Measurements from ENCODE around the gene ERICH2.
"Not testable (repeated sequence)": the region's sequence is repeated elsewhere in the genome, so short reads cannot be mapped to it uniquely, and the experiment has no call there.

Gene ERICH2

DNA sequence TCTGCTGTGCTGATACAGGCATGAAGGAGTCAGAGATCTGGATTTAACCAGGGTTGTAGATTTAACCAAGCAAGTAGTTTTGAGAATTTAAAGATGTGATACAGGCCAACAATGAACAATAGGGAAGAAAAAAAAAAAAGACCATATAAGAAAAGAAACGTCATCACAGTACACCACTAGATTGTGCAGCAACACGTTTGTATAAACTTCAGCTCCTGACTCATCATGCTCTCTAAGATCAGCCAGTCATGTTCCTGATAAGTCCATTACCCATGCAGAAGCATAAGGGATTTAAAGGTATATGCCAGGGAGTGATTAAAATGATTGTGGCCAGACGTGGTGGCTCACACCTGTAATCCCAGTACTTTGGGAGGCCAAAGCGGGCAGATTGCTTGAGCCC, 22.3 kb upstream of the ERICH2 start:
- no peaks in the 10 kb centered on the region for H3K9me3 ChIP-seq (ENCODE audit: severe bottlenecking)
- no peaks in the 10 kb centered on the region for H3K27me3 ChIP-seq (ENCODE audit: insufficient read depth, low read depth, severe bottlenecking)
- H3K27ac ChIP-seq, result no peak overlapping the region
- no peak overlapping the region for H3K4me3 ChIP-seq (ENCODE audit: low read depth, low read length)
- TF ChIP-seq, protein P1, sequence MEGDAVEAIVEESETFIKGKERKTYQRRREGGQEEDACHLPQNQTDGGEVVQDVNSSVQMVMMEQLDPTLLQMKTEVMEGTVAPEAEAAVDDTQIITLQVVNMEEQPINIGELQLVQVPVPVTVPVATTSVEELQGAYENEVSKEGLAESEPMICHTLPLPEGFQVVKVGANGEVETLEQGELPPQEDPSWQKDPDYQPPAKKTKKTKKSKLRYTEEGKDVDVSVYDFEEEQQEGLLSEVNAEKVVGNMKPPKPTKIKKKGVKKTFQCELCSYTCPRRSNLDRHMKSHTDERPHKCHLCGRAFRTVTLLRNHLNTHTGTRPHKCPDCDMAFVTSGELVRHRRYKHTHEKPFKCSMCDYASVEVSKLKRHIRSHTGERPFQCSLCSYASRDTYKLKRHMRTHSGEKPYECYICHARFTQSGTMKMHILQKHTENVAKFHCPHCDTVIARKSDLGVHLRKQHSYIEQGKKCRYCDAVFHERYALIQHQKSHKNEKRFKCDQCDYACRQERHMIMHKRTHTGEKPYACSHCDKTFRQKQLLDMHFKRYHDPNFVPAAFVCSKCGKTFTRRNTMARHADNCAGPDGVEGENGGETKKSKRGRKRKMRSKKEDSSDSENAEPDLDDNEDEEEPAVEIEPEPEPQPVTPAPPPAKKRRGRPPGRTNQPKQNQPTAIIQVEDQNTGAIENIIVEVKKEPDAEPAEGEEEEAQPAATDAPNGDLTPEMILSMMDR (IDR thresholded peaks at IDR 0.05; ENCODE audit: low read depth, low read length), result no peak
- DNase-seq, result no peak
- H3K36me3 ChIP-seq, result no peaks in the 10 kb centered on the region

DNA sequence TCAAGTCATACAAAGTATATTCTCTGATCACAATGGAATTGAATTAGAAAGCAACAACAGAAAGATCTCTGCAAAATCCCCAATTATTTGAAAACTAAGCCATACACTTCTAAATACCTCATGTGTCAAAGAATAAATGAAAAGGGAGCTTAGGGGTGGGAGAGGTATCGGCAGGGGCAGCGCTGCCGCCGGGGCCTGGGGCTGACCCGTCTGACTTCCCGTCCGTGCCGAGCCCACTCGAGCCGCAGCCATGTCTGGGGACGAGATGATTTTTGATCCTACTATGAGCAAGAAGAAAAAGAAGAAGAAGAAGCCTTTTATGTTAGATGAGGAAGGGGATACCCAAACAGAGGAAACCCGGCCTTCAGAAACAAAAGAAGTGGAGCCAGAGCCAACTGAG, 18.6 kb upstream of the ERICH2 start:
- not testable (repeated sequence) for H3K9me3 ChIP-seq (ENCODE audit: severe bottlenecking); H3K36me3 ChIP-seq

DNA sequence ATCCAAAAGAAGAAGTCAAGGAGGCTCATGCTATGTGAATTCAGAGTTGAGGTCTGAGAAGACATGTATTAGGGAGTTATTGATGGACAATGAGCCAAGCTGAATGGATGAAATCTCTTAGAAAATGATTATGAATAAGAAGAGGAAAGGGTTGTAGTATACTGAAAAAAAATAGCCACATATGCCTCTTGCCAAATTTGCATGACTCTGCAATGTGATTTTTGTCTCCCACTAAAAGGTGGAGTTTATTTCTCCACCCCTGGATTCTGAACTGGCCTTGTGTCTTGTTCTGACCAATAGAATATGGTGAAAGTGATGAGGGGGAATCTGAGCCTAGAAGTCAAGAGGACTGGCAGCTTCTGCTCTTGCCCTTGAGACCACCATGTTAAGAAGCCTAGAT, 8.6 kb upstream of the ERICH2 start:
- DNase-seq, result no peak
- Histone ChIP-seq H3K36me3 (no peaks in the 10 kb centered on the region), H3K4me3 (ENCODE audit: low read depth, low read length) (no peak overlapping the region), H3K27me3 (ENCODE audit: insufficient read depth, low read depth, severe bottlenecking) (no peaks in the 10 kb centered on the region), H3K9me3 (ENCODE audit: severe bottlenecking) (no peaks in the 10 kb centered on the region), H3K27ac (no peak overlapping the region)
- TF ChIP-seq, protein P1 (IDR thresholded peaks at IDR 0.05; ENCODE audit: low read depth, low read length), result no peak

More for the DNA sequence above, 18.6 kb upstream of the ERICH2 start:
- DNase-seq; H3K4me3 ChIP-seq (ENCODE audit: low read depth, low read length); H3K27ac ChIP-seq; H3K27me3 ChIP-seq (ENCODE audit: insufficient read depth, low read depth, severe bottlenecking): not testable (repeated sequence)

DNA sequence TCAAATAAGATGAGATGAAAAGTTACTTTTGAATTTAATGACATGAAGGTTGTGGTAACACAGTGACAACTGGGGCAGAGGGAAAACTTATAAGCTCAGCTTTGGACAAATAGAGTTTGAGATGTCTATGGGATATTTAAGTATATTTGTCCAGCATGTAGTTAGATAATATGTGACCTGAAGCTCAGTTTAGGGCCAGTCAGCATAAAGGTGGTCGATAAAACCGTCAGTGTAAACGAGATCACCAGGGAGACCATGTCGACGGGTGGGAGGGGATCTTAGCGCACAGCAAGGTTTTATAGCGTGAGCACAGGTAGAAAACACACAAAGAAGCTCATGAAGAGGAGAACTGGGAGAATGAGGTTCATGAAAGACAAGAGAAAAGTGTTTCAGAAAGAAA, 7.4 kb upstream of the ERICH2 start:
- H3K27ac ChIP-seq, result no peak overlapping the region
- H3K27me3 ChIP-seq (ENCODE audit: insufficient read depth, low read depth, severe bottlenecking), result no peaks in the 10 kb centered on the region
- no peaks in the 10 kb centered on the region for H3K36me3 ChIP-seq
- DNase-seq, result no peak
- no peaks in the 10 kb centered on the region for H3K9me3 ChIP-seq (ENCODE audit: severe bottlenecking)
- H3K4me3 ChIP-seq (ENCODE audit: low read depth, low read length), result no peak overlapping the region
- TF ChIP-seq, protein P1 (IDR thresholded peaks at IDR 0.05; ENCODE audit: low read depth, low read length), result no peak

DNA sequence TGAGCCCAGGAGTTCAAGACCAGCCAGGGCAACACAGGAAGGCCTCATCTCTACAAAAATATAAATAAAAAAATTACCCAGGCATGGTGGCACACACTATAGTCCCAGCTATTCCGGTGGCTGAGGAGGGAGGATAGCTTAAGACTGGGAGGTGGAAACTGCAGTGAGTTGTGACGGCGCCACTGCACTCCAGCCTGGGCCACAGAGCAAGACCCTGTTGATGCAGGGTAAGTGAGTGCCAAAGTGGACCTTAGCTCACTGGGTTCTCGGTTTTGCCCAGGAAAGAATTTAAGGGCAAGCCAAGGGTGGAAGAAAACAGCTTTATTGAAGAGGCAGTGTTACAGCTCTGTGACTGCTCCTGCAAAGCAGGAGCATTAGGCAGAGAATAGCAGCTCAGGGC, 6.9 kb upstream of the ERICH2 start:
- Histone ChIP-seq H3K36me3 (no peaks in the 10 kb centered on the region), H3K9me3 (ENCODE audit: severe bottlenecking) (no peaks in the 10 kb centered on the region), H3K27ac (no peak overlapping the region), H3K4me3 (ENCODE audit: low read depth, low read length) (no peak overlapping the region), H3K27me3 (ENCODE audit: insufficient read depth, low read depth, severe bottlenecking) (no peaks in the 10 kb centered on the region)
- TF ChIP-seq, protein P1 (IDR thresholded peaks at IDR 0.05; ENCODE audit: low read depth, low read length), result no peak
- no peak for DNase-seq

DNA sequence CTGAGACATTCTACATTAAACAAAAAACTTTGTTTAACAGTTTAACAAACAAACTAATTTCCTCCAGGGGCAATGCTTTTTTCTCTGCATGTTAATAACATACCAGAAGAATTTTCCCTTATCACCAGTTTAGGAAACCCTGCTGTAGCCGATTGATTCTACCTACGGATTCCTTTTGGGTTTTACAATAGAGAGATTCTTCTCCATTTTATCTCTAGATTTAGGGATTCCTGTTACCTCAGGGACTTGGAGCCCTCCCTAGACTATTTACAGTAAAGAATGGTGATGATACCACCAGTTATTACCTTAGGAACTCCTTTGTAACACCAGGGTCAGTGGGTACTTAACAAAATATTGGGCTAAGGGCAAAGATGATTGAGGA, 5.3 kb upstream of the ERICH2 start:
- Histone ChIP-seq H3K4me3 (ENCODE audit: low read depth, low read length) (no peak overlapping the region), H3K27ac (no peak overlapping the region), H3K27me3 (ENCODE audit: insufficient read depth, low read depth, severe bottlenecking) (no peaks in the 10 kb centered on the region), H3K36me3 (no peaks in the 10 kb centered on the region), H3K9me3 (ENCODE audit: severe bottlenecking) (no peaks in the 10 kb centered on the region)
- TF ChIP-seq, protein P1 (IDR thresholded peaks at IDR 0.05; ENCODE audit: low read depth, low read length), result no peak
- DNase-seq, result no peak
